AG09319 (cell line): ENCODE measurements around the gene HYOU1.
"Not testable (repeated sequence)": the region's sequence is repeated elsewhere in the genome, so short reads cannot be mapped to it uniquely, and the experiment has no call there.

Source experiments
- DNase-seq: peaks from one replicate; pipeline ENCODE4 v3.0.0-alpha.2; 2010; ENCODE audit warnings: low read depth; ENCODE audit errors: extremely low read depth
- CTCF ChIP-seq: IDR thresholded peaks from 2 replicates; pipeline ENCODE4 v1.5.1; 2011; ENCODE audit warnings: low read depth, mild to moderate bottlenecking, inconsistent platforms, low read length, moderate library complexity

Gene HYOU1

GRCh38 chr11:119047205-119047604, 9.8 kb downstream of the HYOU1 start:
- no peak for TF ChIP-seq CTCF
- DNase-seq = no peak

GRCh38 chr11:119046489-119046888, 10.5 kb downstream of the HYOU1 start:
- TF ChIP-seq CTCF = no peak
- no peak for DNase-seq

GRCh38 chr11:119044708-119045107, 12.3 kb downstream of the HYOU1 start:
- TF ChIP-seq CTCF = no peak; the same call in 1 of the 2 replicates

GRCh38 chr11:119042927-119043326, 14.1 kb downstream of the HYOU1 start:
- no peak for TF ChIP-seq CTCF

More at GRCh38 chr11:119044708-119045107, 12.3 kb downstream of the HYOU1 start:
- DNase-seq = no peak

GRCh38 chr11:119041821-119042514, 15.0 kb downstream of the HYOU1 start:
- no peak for TF ChIP-seq CTCF
- no peak for DNase-seq

More at GRCh38 chr11:119042927-119043326, 14.1 kb downstream of the HYOU1 start:
- DNase-seq = no peak

GRCh38 chr11:119039471-119039870, 17.5 kb downstream of the HYOU1 start:
- DNase-seq = not testable (repeated sequence)

- no peak for TF ChIP-seq CTCF
- no peak for DNase-seq
Measured at GRCh38 chr11:119038884-119039283, 18.1 kb downstream of the HYOU1 start.

- no peak for TF ChIP-seq CTCF
Measured at GRCh38 chr11:119034813-119035212, 22.2 kb downstream of the HYOU1 start.

GRCh38 chr11:119033421-119033820, 23.6 kb downstream of the HYOU1 start:
- DNase-seq = not testable (repeated sequence)

More at GRCh38 chr11:119034813-119035212, 22.2 kb downstream of the HYOU1 start:
- no peak for DNase-seq
